ENCODE measurements around the gene ZNF609.
"Not testable (repeated sequence)": the region's sequence is repeated elsewhere in the genome, so short reads cannot be mapped to it uniquely, and the experiment has no call there.

Gene ZNF609

GRCh38 chr15:64589435-64590084 lies 129.2 kb downstream of the ZNF609 start:
- no peak for DNase-seq

DNA sequence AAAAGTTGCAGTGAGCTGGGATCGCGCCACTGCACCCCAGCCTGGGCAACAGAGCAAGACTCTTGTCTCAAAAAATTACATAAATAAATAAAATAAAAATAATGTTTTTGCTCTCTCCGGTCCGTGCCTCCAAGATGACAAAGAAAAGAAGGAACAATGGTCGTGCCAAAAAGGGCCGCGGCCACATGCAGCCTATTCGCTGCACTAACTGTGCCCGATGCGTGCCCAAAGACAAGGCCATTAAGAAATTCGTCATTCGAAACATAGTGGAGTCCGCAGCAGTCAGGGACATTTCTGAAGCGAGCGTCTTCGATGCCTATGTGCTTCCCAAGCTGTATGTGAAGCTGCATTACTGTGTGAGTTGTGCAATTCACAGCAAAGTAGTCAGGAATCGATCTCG lies 132.5 kb downstream of the ZNF609 start:
- DNase-seq = not testable (repeated sequence)

- DNase-seq = peak; percentile 97 to 98
Measured at GRCh38 chr15:64596701-64597476, 136.5 kb downstream of the ZNF609 start.

DNA sequence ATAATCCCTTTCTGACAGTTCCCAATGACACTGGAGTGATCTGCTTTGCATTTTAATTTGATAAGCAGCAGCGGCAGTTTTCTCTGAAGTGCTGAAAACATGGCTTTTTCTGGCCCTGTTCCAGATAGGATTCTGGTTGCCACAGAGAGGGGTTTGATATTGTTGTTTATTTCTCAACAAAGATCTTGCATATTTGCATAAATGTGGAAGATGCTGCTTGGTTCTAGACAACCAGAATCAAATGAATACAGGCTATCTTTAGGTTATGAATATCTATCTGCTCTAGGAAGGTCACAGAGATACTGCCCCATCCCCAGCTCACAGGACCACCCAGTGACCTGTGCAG lies 137.1 kb downstream of the ZNF609 start:
- no peak for DNase-seq

GRCh38 chr15:64599226-64599625 lies 138.8 kb downstream of the ZNF609 start:
- no peak for DNase-seq

DNA sequence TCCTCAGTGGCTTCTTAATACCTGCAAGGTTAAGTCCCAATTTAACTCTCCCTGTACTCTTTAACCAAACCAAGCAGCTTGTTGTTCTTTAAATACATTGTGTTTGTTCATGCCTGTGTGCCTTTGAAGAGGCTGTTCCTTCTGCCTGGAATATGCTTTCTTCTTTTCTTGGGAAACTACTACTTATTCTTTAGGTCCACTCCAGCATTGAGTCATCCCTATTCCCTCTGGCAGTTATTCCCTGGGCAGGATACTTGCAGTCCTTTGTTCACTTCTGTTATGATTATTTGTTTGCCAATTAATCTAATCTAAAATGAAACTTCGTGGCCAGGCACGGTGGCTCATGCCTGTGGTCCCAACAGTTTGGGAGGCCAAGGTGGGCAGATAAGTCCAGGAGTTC lies 139.3 kb downstream of the ZNF609 start:
- DNase-seq = no peak

- no peak for DNase-seq
Measured at GRCh38 chr15:64600794-64601193, 140.4 kb downstream of the ZNF609 start.

GRCh38 chr15:64604319-64604718 lies 143.9 kb downstream of the ZNF609 start:
- no peak for DNase-seq

DNA sequence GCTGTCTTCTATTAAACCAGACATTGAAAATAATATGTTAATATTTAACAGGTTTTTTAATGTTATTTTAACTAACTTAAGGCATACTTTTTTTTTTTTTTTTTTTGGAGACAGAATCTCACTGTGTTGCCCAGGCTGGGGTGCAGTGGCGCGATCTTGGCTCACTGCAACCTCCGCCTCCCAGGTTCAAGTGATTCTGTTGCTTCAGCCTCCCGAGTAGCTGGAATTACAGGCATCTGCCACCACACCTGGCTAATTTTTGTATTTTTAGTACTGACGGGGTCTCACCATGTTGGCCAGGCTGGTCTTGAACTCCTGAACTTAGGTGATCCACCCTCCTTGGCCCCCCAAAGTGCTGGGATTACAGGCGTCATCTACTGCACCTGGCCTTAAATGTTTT lies 147.0 kb downstream of the ZNF609 start:
- not testable (repeated sequence) for DNase-seq

GRCh38 chr15:64610257-64610919 lies 150.0 kb downstream of the ZNF609 start:
- DNase-seq = no peak

- peak in 1 of 2 experiments; percentile 10 for DNase-seq
Measured at GRCh38 chr15:64611085-64611725, 150.8 kb downstream of the ZNF609 start.

GRCh38 chr15:64614519-64614918 lies 154.1 kb downstream of the ZNF609 start:
- no peak for DNase-seq

GRCh38 chr15:64617727-64618126 lies 157.3 kb downstream of the ZNF609 start:
- no peak for DNase-seq

DNA sequence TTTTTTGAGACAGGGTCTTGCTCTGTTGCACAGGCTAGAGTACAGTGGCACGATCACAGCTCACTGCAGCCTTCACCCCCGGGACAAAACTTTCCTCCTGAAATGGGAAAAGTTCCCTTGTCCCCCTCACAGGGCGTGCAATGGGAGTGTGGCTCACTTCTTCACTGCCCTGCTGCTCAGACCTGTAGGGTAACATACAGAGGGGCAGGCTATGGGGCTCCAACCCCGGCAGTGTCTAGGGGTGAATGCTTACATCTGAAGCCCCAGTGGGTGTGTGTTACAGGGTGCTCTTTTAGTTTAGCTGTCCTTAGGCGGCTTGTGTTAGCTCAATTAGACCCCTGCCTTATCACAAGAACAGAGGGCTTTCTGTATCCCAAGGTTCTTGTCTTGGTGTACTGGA lies 157.8 kb downstream of the ZNF609 start:
- no peak for DNase-seq

DNA sequence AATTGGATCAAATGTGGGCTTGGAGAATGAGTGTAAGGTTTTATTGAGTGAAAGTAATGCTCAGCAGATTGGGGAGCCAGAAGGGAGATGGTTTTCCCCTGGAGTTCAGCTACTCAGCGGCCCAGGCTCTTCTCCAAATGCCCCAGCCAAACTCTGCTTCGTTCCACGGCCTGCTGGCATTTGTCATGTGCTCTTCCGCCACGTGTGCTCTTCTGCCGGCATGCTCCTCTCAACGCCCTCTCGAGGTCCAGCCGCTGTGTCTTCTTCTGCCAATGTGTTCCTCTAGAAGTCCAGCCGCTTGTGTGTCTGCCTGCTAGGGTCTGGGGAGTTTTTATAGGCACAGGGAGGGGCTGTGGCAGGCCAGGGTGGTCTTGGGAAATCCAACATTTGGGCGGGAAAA lies 158.2 kb downstream of the ZNF609 start:
- no peak for DNase-seq

GRCh38 chr15:64619880-64620839 lies 159.8 kb downstream of the ZNF609 start:
- DNase-seq = no peak

- DNase-seq = no peak
Measured at GRCh38 chr15:64621056-64621455, 160.7 kb downstream of the ZNF609 start.

GRCh38 chr15:64622410-64623260 lies 162.3 kb downstream of the ZNF609 start:
- DNase-seq = peak in 1 of 2 experiments; percentile 22

GRCh38 chr15:64623347-64623996 lies 163.1 kb downstream of the ZNF609 start:
- no peak for DNase-seq

DNA sequence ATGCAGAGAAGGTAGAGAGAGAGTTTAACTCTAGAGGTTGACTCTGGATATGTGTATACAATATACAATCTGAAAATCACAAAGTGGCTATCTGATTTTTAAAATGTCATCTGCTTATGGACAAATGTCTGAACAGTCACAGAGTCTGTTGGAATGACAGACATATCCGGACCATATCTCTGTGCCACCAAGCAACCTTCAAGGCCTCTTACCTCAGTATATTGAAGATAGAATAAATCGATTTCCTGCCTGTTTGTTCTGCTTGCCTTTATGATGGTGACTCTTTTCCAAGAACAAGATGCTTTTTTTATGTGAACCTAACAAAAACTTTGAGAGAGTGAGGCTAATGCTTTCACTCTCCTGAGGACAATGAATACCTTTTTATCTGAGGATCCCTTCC lies 163.9 kb downstream of the ZNF609 start:
- DNase-seq = no peak

DNA sequence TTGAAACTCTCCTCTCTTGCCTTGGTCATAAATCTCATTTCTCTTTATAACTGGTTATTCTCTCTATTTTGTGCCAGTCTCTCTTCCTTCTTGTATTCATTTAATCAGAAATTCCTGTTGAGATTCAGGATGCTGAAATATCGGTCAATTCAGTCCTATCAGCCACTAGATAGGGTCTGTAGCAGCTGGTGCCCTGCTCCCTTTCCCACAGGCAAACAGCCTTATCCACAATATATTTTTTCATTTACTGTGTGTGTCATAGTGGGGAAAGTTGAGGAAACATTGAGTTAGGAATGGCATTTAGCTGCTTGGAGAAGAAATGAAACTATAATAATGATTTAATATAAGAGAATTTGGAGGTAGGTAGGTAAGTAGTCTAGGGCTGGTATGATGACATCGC lies 168.7 kb downstream of the ZNF609 start:
- no peak for DNase-seq
